ENCODE measurements around the gene MTERF2. TPM values are rescaled to one million over a fixed set of nuclear protein-coding genes. Genes with fewer than 3 reads are reported as not detected.

The MTERF2 gene
- total RNA-seq, 1 experiment from 2014 or later: 9.4 TPM

- peak; percentile 44 for DNase-seq (ENCODE audit: low read depth, low spot score)
- in situ Hi-C loops (cut with HindIII; ENCODE audit: low pct_unique_long_range_greater_than_20kb, low sequenced_read_pairs): no loop called here
Observed at GRCh38 chr12:106971065-106971464, 15.9 kb downstream of the MTERF2 start.

GRCh38 chr12:106964526-106964925 lies 22.4 kb downstream of the MTERF2 start:
- in situ Hi-C loops (cut with HindIII; ENCODE audit: low pct_unique_long_range_greater_than_20kb, low sequenced_read_pairs): no loop called here
- no peak for DNase-seq (ENCODE audit: low read depth, low spot score)

GRCh38 chr12:106962286-106962685 lies 24.7 kb downstream of the MTERF2 start:
- no peak for DNase-seq (ENCODE audit: low read depth, low spot score)
- in situ Hi-C loops (cut with HindIII; ENCODE audit: low pct_unique_long_range_greater_than_20kb, low sequenced_read_pairs): no loop called here

- no peak for DNase-seq (ENCODE audit: low read depth, low spot score)
- in situ Hi-C loops (cut with HindIII; ENCODE audit: low pct_unique_long_range_greater_than_20kb, low sequenced_read_pairs): no loop called here
Observed at GRCh38 chr12:106960443-106960842, 26.5 kb downstream of the MTERF2 start.

GRCh38 chr12:106957583-106957982 lies 29.4 kb downstream of the MTERF2 start:
- peak; percentile 14 for DNase-seq (ENCODE audit: low read depth, low spot score)
- in situ Hi-C loops (cut with HindIII; ENCODE audit: low pct_unique_long_range_greater_than_20kb, low sequenced_read_pairs): no loop called here

GRCh38 chr12:106956048-106956578 lies 30.8 kb downstream of the MTERF2 start:
- in situ Hi-C loops (cut with HindIII; ENCODE audit: low pct_unique_long_range_greater_than_20kb, low sequenced_read_pairs): no loop called here
- DNase-seq (ENCODE audit: low read depth, low spot score): peak; percentile 60

GRCh38 chr12:106955377-106956047 lies 31.4 kb downstream of the MTERF2 start, which contains the start of gene TMEM263:
Gene TMEM263, plus strand, starts transcription at chr12:106955907. Its CDS starts 11,210 bp downstream, at chr12:106967117.
- in situ Hi-C loops (cut with HindIII; ENCODE audit: low pct_unique_long_range_greater_than_20kb, low sequenced_read_pairs): no loop called here

GRCh38 chr12:106954462-106955376 lies 32.2 kb downstream of the MTERF2 start:
- in situ Hi-C loops (cut with HindIII; ENCODE audit: low pct_unique_long_range_greater_than_20kb, low sequenced_read_pairs): no loop called here
- DNase-seq (ENCODE audit: low read depth, low spot score): no peak

More at GRCh38 chr12:106955377-106956047, 31.4 kb downstream of the MTERF2 start, which contains the start of gene TMEM263:
- peak; percentile 96 for DNase-seq (ENCODE audit: low read depth, low spot score)

- no peak for DNase-seq (ENCODE audit: low read depth, low spot score)
- in situ Hi-C loops (cut with HindIII; ENCODE audit: low pct_unique_long_range_greater_than_20kb, low sequenced_read_pairs): no loop called here
Observed at GRCh38 chr12:106953352-106954250, 33.3 kb downstream of the MTERF2 start.

- in situ Hi-C loops (cut with HindIII; ENCODE audit: low pct_unique_long_range_greater_than_20kb, low sequenced_read_pairs): no loop called here
Observed at GRCh38 chr12:106950591-106950990, 36.4 kb downstream of the MTERF2 start.

GRCh38 chr12:106947461-106947860 lies 39.5 kb downstream of the MTERF2 start:
- in situ Hi-C loops (cut with HindIII; ENCODE audit: low pct_unique_long_range_greater_than_20kb, low sequenced_read_pairs): no loop called here
- no peak for DNase-seq (ENCODE audit: low read depth, low spot score)

More at GRCh38 chr12:106950591-106950990, 36.4 kb downstream of the MTERF2 start:
- no peak for DNase-seq (ENCODE audit: low read depth, low spot score)

- DNase-seq (ENCODE audit: low read depth, low spot score): no peak
- in situ Hi-C loops (cut with HindIII; ENCODE audit: low pct_unique_long_range_greater_than_20kb, low sequenced_read_pairs): no loop called here
Observed at GRCh38 chr12:106945261-106945851, 41.6 kb downstream of the MTERF2 start.

GRCh38 chr12:106942775-106943174 lies 44.2 kb downstream of the MTERF2 start:
- DNase-seq (ENCODE audit: low read depth, low spot score): no peak
- in situ Hi-C loops (cut with HindIII; ENCODE audit: low pct_unique_long_range_greater_than_20kb, low sequenced_read_pairs): no loop called here

GRCh38 chr12:106941481-106942156 lies 45.3 kb downstream of the MTERF2 start:
- DNase-seq (ENCODE audit: low read depth, low spot score): no peak
- in situ Hi-C loops (cut with HindIII; ENCODE audit: low pct_unique_long_range_greater_than_20kb, low sequenced_read_pairs): no loop called here

- DNase-seq (ENCODE audit: low read depth, low spot score): no peak
- in situ Hi-C loops (cut with HindIII; ENCODE audit: low pct_unique_long_range_greater_than_20kb, low sequenced_read_pairs): no loop called here
Observed at GRCh38 chr12:106934277-106934676, 52.7 kb downstream of the MTERF2 start.
